Kidney glomerular epithelial cell (primary cell): ENCODE data around the gene ZFPL1.

ENCODE experiments used
- DNase-seq: peaks from one replicate; lab custom pipeline; 2025; lab: John Stamatoyannopoulos, UW

ZFPL1 gene

DNA sequence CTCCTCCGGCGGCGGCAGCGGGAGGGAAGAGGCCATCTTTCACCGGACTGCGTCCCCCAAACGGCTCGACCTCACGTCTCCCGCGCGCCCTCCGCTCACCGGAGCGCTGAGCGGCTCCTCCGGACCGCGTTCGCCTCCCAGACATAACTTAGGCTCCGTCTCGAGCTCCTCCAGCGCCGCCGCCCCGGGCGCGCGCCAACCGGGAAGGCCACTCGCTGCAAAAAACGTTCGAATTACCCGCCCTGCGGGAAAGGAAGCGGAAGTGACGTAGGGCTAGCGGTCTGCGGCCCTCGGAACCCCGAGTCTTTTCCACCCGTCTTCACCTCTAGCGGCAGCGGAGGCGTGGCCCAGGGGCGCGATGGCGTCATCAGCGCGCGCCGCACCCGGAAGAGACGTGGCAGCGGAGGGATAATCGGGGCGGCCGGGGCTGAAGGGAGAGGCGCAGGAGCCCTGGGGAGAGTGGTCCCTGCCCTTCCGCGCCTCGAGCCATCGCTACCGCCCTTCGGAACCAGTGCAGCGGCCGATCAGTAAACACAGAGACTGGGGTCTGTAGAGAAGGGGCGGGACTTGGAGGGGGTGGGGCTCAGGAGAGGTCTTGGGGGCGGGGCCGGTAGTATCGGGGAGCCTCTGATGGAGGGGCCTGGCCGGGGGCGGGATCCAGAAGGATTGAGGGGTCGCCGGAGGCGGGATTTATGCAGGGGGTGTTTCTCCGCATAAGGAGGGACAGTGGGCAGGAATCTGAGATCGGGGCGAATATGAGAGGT, at the start of gene ZFPL1, which contains the start of gene CDCA5:
Gene ZFPL1, plus strand, starts transcription at position 389 of the 764 bp plus-strand sequence. CDS start 477 bp downstream, outside the sequence.
Gene CDCA5, minus strand, starts transcription at position 207 of the 764 bp plus-strand sequence. Its CDS starts 62 bp downstream, at position 145.
- peak; percentile 91 for DNase-seq

DNA sequence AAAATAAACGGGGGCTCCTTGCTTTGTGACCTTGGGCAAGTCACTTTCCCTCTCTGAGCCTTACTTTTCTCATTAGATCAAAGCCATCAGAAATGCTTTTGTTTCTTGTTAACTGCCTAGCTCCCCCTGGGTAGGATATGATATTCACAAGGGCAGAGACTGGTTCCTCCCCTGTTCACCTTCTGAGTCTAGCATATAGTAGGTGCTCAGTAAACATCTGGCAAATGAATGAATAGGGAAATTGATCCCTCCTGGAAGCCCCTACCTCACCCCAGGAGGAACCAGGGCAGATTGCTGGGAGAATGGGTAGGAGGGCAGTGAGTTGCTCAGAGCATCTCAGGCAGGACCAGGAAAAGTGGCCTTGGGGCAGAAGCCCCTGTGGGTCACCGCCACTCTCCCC, 49.6 kb upstream of the ZFPL1 start:
- no peak for DNase-seq

DNA sequence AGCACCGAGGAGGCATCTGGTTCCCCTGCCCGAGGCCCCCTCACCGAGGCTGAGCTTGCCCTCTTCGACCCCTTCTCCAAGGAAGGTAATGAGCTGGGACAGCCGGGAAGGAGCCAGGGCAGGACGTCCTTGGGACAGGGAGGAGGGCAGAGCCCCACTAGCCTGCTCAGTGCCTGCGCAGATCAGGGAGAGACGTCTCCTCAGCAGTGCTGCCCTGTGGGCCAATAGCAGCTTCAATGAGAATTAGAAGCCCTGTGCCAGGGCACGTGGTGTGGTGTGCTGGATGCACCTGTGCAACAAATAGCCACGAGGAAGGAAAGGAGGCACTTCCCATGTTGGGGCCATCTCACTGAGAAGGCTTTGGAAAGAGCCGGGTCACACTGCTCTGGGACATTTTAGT, 48.4 kb upstream of the ZFPL1 start:
- no peak for DNase-seq

DNA sequence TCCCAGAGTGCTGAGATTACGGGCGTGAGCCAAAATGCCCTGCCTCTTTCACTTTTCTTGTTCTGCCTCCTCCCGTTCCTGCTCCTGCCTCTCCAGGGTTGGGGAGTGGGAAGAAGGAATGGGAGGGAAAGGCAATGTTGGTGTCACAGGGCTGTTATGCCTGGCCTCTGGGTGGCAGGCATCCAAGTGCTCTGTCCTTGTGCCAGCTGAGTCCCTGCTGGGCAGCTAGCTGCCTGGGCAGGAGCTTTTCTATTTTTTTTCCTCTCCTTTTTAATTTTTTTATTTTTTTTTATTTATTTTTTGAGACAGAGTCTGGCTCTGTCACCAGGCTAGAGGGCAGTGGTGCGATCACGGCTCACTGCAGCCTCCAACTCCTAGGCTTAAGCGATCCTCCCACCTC, 47.1 kb upstream of the ZFPL1 start:
- no peak for DNase-seq

DNA sequence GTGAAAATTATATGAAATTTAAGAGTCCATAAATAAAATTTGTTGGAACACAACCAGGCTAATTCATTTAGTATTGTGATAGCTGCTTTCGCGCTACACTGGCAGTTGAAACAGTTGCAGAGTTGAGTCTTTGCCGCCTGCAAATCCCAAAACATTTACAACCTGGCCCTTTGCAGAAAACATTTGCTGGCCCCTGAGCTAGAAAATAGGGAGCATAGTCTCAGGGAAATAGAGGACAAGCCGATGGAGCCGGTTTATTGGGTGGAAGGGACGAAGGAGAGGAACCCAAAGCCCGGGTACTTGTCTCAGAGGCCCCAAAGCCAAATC, 43.5 kb upstream of the ZFPL1 start:
- DNase-seq: no peak

DNA sequence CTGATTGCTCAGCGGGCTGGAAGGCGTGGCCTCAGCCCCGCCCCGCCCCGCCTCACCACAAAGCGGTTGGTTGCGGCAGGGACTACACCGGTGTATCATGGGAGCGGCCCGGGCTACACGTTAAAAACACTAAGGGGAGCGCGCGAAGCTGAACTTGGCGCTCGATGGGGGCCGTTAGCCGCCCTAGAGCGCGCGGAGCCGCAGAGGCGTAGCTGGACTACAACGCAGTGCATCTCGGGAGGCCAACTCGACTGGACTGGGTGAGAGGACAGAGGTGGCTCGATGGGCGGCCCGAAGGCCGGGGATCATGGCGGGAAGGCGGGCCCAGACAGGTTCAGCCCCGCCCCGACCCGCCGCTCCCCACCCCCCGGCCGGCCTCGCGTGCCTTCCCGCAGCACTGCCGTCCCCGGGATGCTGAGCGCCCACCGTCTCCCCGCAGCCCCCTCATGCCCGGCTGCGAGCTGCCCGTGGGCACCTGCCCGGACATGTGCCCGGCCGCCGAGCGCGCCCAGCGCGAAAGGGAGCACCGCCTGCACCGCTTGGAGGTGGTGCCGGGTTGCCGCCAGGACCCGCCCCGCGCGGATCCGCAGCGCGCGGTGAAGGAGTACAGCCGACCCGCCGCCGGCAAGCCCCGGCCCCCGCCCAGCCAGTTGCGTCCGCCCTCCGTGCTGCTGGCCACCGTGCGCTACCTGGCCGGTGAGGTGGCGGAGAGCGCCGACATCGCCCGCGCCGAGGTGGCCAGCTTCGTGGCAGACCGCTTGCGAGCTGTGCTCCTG, 43.0 kb upstream of the ZFPL1 start, which contains the start of gene SAC3D1:
Gene SAC3D1, plus strand, starts transcription at position 364 of the 776 bp plus-strand sequence. Its CDS starts 83 bp downstream, at position 447.
- peak; percentile 86 for DNase-seq

DNA sequence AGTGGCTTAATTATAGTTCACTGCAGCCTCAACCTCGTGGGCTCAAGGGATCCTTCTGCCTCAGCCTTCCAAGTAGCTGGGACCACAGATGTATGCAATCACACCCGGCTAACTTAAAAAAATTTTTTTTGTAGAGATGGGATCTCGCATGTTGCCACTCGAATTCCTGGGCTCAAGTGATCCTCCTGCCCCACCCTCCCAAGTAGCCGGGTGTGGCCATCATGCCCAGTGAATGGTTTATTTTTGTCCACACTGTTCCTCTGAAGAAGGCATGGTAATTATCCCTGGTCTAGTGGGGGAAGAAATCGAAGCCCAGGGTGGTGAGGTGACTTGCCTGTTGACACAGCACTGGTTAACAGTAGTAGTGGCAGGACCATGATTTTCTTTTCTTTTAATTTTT, 41.1 kb upstream of the ZFPL1 start:
- DNase-seq: no peak

DNA sequence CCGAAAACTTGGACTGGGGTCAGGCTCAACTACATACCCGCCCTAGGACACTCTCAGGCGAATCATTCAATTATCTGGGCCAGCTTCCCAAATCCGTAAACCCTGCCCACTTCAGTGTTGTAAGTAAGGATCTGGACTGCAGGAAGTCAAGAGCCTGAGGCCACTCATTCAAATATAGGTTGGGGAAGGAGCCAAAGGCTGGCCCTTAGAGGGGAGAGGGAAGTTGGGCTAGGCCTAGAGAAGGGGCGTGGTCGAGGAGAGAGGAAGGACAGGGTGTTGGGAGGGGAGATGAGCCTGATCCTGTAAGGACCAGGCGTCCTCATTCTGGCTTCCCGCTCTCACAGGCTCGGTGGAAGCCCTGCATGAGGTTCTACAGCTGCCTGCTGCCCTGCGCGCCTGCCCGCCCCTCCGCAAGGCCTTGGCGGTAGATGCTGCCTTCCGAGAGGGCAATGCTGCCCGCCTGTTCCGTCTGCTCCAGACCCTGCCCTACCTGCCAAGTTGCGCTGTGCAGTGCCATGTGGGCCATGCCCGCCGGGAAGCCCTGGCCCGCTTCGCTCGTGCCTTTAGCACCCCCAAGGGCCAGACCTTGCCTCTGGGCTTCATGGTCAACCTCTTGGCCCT, 40.0 kb upstream of the ZFPL1 start:
- no peak for DNase-seq

DNA sequence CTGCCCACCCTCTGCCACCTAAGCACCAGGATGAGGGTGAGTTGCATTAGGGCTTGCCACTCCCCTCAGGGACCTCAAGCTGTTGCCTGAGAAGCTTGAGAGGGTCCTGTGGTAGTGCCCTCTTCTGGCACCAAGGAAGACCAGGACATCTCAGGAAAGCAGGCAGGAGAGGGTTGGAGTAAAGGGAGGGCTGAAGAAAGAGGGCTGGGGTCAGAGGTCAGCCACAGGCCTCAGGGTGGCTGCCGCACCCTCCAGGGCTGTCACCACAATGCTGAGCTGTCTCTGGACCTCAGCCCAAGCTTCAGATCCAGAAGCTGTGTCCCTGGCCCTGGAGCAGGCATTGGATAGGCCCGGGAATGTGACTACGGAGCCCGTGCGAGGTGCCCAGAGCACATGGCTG, 39.0 kb upstream of the ZFPL1 start:
- DNase-seq: no peak

DNA sequence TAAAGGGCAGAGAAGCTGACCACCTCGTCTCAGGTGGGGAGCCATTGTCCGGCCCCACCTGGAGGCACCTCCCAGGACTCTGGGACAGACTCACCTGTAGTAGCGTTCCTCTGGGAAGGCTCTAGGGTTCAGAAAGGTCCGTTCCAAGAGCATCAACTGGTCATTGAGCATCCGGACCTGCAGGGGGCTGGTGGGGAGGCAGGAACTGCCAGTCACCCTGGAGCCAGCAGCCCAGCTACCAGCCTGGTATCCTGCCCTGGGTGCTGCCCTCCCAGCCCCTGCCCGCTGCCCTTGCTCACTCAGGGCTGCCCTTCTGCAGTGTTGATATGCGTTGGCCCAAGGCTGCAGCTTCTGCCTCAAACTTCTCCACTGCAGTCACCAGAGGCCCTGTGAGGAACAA, 38.3 kb upstream of the ZFPL1 start:
- DNase-seq: no peak

DNA sequence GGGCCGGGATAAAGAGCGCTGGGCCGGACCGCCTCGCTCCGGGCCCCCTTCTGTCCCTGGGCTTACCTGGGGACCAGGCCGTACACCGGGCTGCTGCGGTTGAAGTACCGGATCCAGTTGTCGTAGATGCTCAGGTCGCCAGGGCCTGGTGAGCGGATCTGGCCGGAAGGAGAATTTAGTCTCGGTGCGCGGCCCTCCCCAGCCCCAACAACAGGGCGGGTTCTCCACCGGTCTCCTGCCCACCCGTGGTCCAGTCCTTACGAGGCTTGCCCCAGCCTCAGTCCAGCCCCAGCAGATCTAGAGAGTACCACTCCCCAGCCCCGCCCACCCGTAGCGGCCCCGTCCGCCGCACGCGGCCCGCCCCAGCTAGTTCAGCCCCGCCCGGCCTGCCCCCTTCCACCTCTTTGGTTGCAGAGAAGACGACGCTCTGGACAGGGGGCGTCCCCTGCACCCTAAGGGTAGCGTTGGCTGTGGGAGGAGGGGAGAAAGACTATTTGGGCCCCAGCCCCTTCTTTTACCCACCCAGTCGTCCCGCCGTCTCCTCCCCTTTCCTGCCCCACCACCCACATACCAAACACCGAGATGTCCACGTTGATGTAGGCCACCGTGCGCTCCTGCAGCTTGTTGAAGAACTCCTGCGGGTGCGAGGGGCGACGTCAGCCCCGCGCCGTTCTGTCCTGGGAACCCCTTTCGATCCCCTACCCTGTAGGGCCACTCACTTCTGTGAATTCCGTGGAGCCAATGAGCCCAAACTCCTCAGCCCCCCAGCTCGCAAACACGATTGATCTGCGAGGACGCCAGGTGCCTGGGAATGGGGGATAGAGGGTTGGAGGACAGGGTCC, 36.2 kb upstream of the ZFPL1 start:
- no peak for DNase-seq

DNA sequence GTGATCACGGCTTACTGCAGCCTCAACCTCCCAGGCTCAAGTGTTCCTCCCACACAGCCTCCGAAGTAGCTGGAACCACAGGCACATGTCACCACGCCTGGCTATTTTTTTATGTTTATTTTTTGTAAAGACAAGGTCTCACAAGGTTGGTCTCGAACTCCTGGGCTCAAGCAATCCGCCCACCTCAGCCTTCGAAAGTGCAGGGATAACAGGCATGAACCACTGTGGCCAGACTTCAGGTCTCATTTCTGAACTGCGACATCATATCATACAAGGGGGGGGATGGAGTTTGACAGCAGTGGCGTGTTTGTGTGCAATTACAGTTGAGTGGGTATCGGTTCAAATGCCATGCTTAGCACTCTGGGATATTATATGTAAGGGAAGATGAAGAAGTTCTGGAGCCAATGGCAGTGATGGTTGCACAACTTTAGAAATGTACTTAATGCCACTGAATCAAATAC, 32.6 kb upstream of the ZFPL1 start:
- DNase-seq: no peak

DNA sequence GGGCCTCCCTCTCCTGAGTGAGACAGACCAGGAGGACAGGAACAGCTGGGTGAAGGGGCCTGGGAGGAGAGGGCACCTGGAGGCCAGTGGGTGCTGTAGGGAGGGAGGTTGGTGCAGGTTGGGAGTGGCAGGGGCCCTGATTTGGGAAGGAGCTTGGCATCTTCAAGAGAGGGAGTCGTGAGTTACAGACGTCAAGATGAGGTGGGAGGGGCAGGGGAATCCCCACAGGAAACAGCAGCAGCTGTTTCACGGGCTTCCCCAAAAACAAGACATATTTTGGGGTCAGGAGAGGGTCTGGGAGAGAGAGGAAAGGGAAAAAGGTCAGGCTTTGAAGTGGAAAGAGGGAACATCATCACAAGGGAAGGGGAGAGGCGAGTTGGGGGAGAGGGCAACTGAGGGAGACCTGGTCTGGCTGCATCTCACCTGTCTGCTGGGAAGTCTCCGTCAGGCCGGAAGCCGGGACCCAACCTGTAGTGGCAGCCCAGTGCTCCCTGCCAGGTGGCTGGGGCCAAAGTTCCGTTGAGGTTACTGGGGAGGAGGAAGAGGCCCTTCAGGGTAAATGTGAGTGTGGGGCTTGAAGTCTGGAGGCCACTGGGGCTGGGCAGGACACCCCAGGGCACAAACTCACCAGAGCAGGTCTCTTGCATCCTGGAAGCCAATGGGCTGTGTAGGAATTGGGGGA, 30.1 kb upstream of the ZFPL1 start:
- no peak for DNase-seq

DNA sequence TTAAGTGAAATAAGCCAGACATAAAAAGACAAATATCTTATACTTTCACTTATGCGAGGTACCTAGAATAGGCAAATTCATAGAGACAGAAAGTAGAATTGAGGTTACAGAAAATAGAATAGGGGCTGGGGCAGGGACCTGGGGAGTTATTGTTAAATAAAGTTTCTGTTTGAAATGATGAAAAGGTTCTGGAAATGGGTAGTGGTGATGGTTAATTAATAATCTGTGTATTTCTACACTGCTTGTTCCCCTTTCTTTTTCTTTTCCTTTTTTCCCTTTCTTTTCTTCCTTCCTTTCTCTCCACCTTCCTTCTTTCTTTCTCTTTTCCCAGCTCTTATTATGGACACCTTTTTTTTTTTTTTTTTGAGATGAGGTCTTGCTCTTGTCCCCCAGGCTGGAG, 28.5 kb upstream of the ZFPL1 start:
- DNase-seq: no peak

DNA sequence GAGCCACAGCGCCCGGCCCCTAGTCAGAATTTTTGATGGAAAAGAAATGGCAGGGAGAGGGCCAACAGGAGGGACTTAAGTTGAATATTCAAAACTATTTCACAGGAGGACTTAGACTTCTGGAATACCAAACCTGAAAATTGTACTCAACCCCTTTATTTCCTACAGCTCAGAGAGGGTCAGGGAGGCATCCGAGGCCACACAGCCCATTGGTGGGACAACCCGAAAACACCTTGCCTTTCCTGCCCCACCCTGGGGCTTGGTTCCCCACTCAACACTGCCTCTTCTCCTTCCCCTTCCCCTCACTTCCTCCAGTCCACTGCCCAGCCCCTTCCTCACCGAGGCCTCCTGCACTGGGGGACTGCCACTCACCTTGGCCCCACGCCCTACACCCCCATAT, 27.0 kb upstream of the ZFPL1 start:
- no peak for DNase-seq

DNA sequence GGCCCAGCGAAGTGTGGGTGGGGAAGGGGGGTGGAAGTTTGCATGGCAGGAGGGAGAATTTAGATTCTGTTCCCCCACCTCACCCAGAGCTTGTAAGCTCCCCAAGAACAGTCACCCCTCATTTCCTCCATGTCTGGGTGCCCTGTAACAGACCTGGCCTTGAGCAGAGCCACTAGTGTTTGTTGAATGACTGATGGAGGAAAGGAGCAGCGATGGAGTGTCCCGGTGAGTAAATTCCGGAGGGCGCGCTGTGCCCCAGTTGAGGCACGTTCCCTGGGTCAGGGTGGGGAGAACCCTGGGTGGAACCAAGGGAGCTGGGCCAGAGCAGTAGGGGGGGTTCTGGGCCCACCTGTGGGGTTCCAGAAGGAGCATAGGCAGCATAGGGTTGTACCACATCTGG, 26.5 kb upstream of the ZFPL1 start:
- no peak for DNase-seq

DNA sequence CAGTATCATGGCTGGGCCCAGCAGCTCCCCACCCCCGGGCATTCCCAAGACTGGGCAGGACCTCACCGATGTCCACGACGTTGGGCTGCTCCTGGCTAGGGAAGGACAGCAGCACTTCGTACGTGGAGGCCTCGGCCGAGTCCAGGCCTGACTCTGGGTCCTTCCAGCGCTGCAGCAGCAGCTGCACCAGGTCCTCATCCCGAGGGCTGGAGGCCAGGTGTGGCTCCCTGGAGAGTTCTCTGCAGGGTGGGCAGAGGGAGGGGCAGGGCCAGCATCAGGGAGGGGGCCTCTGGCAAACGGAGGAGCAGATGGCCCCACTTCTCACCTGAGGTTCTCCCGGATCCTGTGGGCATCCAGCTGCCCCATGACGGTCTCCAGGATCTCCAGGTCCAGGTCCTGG, 26.0 kb upstream of the ZFPL1 start:
- DNase-seq: no peak

DNA sequence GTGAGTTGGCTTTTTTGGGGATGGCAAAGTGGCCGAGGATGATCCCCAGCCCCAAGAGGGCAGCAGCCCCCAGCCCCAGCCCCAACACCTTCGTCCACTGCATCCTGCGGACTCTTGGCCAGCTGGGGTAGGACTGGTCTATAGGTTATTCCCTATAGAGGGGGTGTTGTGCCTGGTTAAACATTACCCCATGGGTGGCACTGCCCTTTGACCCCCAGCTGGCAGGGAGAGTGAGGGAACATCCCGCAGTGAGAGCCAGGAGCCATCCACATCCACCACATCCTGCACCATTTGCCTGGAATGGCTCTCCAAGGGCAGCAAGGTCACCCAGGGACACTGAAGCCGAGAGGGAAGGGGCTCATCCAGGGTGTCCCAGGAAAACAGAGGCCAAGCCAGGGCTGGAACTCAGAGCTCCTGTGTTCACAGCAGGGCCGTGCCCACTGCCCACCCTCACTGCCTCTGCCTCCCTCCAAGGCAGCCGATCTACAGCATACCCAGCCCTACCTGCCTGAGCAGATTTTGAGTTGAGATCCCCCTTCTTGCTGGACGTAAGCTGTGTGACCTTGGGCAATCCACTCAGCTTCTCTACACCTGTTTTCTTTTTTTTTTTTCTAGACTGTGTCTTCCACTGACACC, 25.5 kb upstream of the ZFPL1 start, which contains the start of gene NAALADL1:
Gene NAALADL1, minus strand, starts transcription at position 135 of the 636 bp plus-strand sequence. Its CDS starts 32 bp downstream, at position 103.
- no peak for DNase-seq

DNA sequence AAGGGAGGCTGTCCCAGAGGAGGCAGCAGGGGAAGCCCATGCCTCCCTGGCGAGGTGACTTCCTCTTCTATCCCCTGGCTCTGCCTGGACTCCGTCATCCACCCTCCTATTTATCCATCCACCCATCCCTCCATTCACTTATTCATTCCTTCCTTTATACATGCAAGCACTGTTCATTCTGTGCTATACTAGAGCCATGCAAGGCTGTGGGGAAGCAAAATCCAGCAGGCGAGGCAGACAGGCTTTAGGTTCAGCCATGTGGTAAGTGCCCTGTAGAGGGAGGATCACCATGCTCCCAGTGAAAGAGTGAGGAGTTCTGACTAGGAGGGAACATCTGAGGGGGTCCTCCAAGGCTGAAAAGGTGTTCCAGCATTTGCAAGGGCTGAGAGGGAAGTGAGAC, 24.5 kb upstream of the ZFPL1 start:
- no peak for DNase-seq

DNA sequence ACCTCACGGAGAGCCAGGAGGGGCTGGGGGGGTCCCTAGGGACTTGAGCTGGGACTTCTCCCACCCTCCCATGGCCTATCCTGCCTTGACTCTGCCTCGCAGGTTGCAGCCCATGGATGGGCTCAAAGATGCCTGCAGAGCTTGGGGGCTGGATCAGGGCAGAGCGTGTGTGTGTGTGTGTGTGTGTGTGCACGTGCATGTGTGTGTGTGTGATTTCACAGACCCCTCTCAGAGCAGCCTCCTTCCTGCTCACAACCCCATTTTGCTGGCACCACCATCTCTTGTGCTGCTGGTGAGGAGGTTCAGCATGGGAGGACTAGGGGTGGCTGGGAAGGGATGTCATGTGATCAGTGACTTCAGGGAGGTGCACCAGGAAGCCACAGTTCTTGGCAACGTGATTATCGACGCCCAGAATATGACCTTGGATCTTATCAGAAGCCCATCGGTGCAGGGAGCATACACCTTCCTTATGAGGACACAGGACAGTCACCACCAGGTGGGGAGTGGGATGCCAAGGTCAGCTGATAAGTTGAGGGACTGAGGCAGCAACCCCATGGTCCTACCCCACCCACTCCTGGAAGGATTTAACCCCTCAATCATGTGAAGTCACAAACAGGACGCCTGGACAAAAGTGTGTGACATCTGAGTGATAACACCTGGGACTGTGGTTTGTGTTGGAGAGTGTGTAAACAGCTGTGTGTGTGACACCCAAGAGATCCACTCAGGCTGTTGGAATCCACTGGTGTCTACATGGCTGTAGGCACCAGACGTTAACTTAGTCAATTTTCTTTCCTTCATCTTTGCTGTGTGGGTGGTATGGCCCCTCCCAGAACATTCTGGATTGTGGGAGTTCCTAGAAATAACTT, 23.8 kb upstream of the ZFPL1 start:
- no peak for DNase-seq
